GM13977 (cell line): ENCODE measurements around the gene CAPN10.

Experiments
- DNase-seq: peaks from one replicate; pipeline ENCODE4 v3.0.0; 2012; ENCODE audit warnings: low spot score
- in situ Hi-C: fragments of 300-500 bp; cut with MboI; formaldehyde crosslinking; loops from one replicate; pipeline ENCODE4 v1.12.0; 2022; ENCODE audit warnings: low sequenced_read_pairs, low pct_unique_long_range_greater_than_20kb, mixed read lengths, inconsistent platforms; ENCODE audit not compliant: unreplicated experiment
- TF ChIP-seq, protein P1 (sequence below): IDR thresholded peaks from 2 replicates; pipeline ENCODE4 v1.5.1; 2012; ENCODE audit warnings: mild to moderate bottlenecking, control low read depth; ENCODE audit not compliant: insufficient read depth; ENCODE audit errors: extremely low read depth, missing control alignments

The CAPN10 gene

GRCh38 chr2:240568678-240569522 is 17.6 kb upstream of the CAPN10 start:
- peak; percentile 78 for DNase-seq
- TF ChIP-seq, protein P1, sequence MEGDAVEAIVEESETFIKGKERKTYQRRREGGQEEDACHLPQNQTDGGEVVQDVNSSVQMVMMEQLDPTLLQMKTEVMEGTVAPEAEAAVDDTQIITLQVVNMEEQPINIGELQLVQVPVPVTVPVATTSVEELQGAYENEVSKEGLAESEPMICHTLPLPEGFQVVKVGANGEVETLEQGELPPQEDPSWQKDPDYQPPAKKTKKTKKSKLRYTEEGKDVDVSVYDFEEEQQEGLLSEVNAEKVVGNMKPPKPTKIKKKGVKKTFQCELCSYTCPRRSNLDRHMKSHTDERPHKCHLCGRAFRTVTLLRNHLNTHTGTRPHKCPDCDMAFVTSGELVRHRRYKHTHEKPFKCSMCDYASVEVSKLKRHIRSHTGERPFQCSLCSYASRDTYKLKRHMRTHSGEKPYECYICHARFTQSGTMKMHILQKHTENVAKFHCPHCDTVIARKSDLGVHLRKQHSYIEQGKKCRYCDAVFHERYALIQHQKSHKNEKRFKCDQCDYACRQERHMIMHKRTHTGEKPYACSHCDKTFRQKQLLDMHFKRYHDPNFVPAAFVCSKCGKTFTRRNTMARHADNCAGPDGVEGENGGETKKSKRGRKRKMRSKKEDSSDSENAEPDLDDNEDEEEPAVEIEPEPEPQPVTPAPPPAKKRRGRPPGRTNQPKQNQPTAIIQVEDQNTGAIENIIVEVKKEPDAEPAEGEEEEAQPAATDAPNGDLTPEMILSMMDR: no peak
- in situ Hi-C loops: no loop called here

DNA sequence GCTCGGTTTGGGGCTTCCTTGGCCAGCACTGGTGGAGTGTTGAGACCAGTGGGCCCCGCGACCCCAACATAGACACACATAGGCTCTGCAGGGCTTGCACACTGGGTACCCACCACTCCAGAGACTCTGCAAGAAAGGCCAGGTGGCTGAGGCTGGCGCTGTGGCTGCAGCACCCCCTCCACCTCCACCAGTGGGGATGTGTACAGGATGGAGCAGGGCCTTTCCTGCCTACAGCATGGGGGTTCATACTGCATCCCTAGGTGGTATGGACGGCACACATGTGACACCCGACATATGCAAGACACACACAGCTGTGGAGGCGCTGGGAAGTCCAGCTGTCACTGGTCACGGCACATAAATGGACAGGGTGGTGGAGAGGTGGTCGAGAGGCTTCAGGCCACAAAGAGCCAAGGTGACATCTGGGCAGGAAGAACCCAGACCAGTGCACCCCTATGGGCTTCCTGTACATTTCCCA is 17.0 kb upstream of the CAPN10 start:
- no peak for DNase-seq
- in situ Hi-C loops: no loop called here
- TF ChIP-seq, protein P1: no peak

DNA sequence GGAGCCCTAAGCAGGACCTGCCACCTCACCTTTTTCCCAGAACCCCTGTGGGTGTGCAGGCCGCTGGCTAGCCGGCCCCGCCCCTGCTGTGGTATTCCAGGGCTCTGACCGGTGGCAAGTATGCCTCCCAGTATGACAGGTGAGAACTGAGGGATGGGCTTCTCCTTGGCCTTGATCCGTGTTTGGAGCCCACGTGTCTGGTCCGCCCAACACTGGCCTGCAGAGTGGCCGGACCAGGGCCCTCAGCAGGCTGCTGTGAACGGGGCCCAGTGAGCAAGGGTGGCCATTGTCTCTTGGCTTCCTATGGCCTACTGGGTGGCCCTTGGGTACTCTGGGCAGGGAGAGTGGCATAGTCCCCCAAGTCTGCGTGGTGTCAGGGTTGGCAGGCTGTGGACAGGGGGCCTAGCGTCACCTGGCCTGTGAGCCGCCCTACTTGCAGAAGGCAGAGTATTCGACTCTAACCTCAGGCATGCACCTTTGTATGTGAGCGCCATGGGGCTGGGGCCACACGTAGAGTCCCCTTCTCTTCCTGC is 16.5 kb upstream of the CAPN10 start:
- no peak for DNase-seq
- in situ Hi-C loops: no loop called here

DNA sequence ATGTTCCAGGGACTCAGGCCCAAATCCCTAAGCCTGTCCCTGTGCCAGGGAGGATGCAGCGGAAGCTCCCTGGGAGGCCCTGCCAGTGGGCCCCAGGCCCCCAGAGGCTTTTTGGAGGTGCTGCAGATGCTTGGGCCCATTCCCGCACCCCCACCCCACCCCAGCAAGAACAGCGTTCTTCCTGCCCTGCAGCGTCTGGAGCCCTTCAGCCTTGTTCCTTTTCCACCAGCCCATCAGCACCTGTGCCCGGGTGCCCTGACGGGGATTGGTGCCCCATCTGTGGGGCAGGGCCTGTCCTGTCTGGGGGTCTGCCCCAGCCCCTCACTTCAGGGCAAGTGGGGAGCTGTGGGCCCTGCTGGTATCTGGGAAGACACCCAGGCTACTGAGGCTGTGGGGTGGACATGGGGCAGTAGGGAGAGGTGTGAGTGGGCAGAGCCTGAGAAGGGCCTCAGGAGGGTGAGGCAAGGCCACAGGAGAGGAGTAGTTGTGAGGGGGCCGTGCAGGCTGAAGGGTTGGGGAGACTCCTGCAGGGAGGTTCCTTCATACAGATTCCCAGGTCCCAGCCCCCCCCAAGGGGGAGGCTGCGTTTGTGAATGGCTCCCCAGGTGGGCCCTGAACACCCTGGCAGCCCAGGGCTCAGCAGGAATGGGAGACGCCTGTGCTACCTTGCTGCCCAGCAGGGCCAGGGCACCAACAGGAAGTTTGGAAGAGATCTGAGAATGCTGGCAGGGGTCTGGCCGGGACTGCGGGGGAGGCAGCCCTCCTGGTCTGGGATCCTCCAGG is 15.8 kb upstream of the CAPN10 start:
- DNase-seq: no peak
- in situ Hi-C loops: no loop called here
- TF ChIP-seq, protein P1: no peak

More for the DNA sequence above, 16.5 kb upstream of the CAPN10 start:
- TF ChIP-seq, protein P1: no peak

GRCh38 chr2:240571314-240571973 is 15.1 kb upstream of the CAPN10 start:
- TF ChIP-seq, protein P1: no peak
- no peak for DNase-seq
- in situ Hi-C loops: no loop called here
